EH (cell line): ENCODE data around the gene COX8C.
A peak's percentile ranks its signal among the peaks of the same experiment; 100 is the strongest.
"Not testable (repeated sequence)": the region's sequence is repeated elsewhere in the genome, so short reads cannot be mapped to it uniquely, and the experiment has no call there.

Experiments used
- DNase-seq: peaks from one replicate; pipeline ENCODE4 v3.0.0-alpha.2; 2015; ENCODE audit warnings: low read depth

The COX8C gene

GRCh38 chr14:93322929-93323599 lies 23.9 kb upstream of the COX8C start:
- DNase-seq, result no peak

GRCh38 chr14:93323600-93324174 lies 23.3 kb upstream of the COX8C start:
- DNase-seq, result no peak

GRCh38 chr14:93326196-93326595 lies 20.8 kb upstream of the COX8C start:
- DNase-seq, result no peak

- DNase-seq, result no peak
Observed at GRCh38 chr14:93328546-93328945, 18.4 kb upstream of the COX8C start.

- DNase-seq, result no peak
Observed at GRCh38 chr14:93329965-93330608, 16.9 kb upstream of the COX8C start.

GRCh38 chr14:93330609-93331000 lies 16.4 kb upstream of the COX8C start:
- DNase-seq, result no peak

- no peak for DNase-seq
Observed at GRCh38 chr14:93331002-93331727, 15.8 kb upstream of the COX8C start.

- peak; percentile 13 for DNase-seq
Observed at GRCh38 chr14:93331728-93332396, 15.1 kb upstream of the COX8C start.

GRCh38 chr14:93332397-93332852 lies 14.6 kb upstream of the COX8C start:
- DNase-seq, result peak; percentile 68

GRCh38 chr14:93332853-93333630 lies 13.9 kb upstream of the COX8C start, which contains the start of gene BTBD7:
BTBD7 (minus strand) TSS chr14:93333036; CDS start chr14:93296051, 36,985 bp downstream.
- DNase-seq, result peak; percentile 95

GRCh38 chr14:93333631-93334103 lies 13.3 kb upstream of the COX8C start:
- DNase-seq, result no peak

GRCh38 chr14:93337143-93337753 lies 9.7 kb upstream of the COX8C start:
- no peak for DNase-seq

- DNase-seq, result no peak
Observed at GRCh38 chr14:93337884-93338283, 9.1 kb upstream of the COX8C start.

GRCh38 chr14:93343266-93343665 lies 3.7 kb upstream of the COX8C start:
- no peak for DNase-seq

GRCh38 chr14:93343797-93344196 lies 3.2 kb upstream of the COX8C start:
- no peak for DNase-seq

- DNase-seq, result peak; percentile 4
Observed at GRCh38 chr14:93347850-93348249, 868 bp downstream of the COX8C start.

- DNase-seq, result no peak
Observed at GRCh38 chr14:93348292-93348691, 1.3 kb downstream of the COX8C start.

- not testable (repeated sequence) for DNase-seq
Observed at GRCh38 chr14:93354873-93355272, 7.9 kb downstream of the COX8C start.

GRCh38 chr14:93368996-93369712 lies 22.2 kb downstream of the COX8C start:
- no peak for DNase-seq

GRCh38 chr14:93369713-93370266 lies 22.8 kb downstream of the COX8C start:
- DNase-seq, result peak; percentile 8
